ENCODE data around the gene FHIT.

The FHIT gene

GRCh38 chr3:60643831-60644230 is 607.4 kb downstream of the FHIT start:
- Histone ChIP-seq H3K9me3 (ENCODE audit: low read length) (no peaks in the 10 kb centered on the region), H3K36me3 (ENCODE audit: insufficient read depth, low read length) (no peaks in the 10 kb centered on the region), H3K9ac (ENCODE audit: low read length) (no peak overlapping the region), H3K27ac (ENCODE audit: low read depth, low read length) (no peak overlapping the region), H3K4me3 (ENCODE audit: low read depth in 1 of 2, low read length in 2 of 2) (no peak overlapping the region), H3K4me1 (ENCODE audit: insufficient read depth, low read length) (no peaks in the 10 kb centered on the region), H3K27me3 (ENCODE audit: control insufficient read depth in 1 of 2, insufficient read depth in 2 of 2, low read length in 2 of 2) (no peaks in the 10 kb centered on the region)

GRCh38 chr3:60641354-60641753 is 609.9 kb downstream of the FHIT start:
- H3K4me3 ChIP-seq (ENCODE audit: low read depth in 1 of 2, low read length in 2 of 2): no peak overlapping the region
- H3K4me1 ChIP-seq (ENCODE audit: insufficient read depth, low read length): no peaks in the 10 kb centered on the region
- no peaks in the 10 kb centered on the region for H3K9me3 ChIP-seq (ENCODE audit: low read length)
- no peak overlapping the region for H3K9ac ChIP-seq (ENCODE audit: low read length)
- H3K27ac ChIP-seq (ENCODE audit: low read depth, low read length): no peak overlapping the region
- no peaks in the 10 kb centered on the region for H3K36me3 ChIP-seq (ENCODE audit: insufficient read depth, low read length)
- H3K27me3 ChIP-seq (ENCODE audit: control insufficient read depth in 1 of 2, insufficient read depth in 2 of 2, low read length in 2 of 2): no peaks in the 10 kb centered on the region

- H3K27me3 ChIP-seq (ENCODE audit: control insufficient read depth in 1 of 2, insufficient read depth in 2 of 2, low read length in 2 of 2): no peaks in the 10 kb centered on the region
- H3K27ac ChIP-seq (ENCODE audit: low read depth, low read length): no peak overlapping the region
- H3K4me3 ChIP-seq (ENCODE audit: low read depth in 1 of 2, low read length in 2 of 2): no peak overlapping the region
- H3K4me1 ChIP-seq (ENCODE audit: insufficient read depth, low read length): no peaks in the 10 kb centered on the region
- H3K9ac ChIP-seq (ENCODE audit: low read length): no peak overlapping the region
- H3K36me3 ChIP-seq (ENCODE audit: insufficient read depth, low read length): no peaks in the 10 kb centered on the region
- no peaks in the 10 kb centered on the region for H3K9me3 ChIP-seq (ENCODE audit: low read length)
Measured at GRCh38 chr3:60636846-60637245, 614.4 kb downstream of the FHIT start.

GRCh38 chr3:60633644-60634043 is 617.6 kb downstream of the FHIT start:
- no peak overlapping the region for H3K27ac ChIP-seq (ENCODE audit: low read depth, low read length)
- H3K36me3 ChIP-seq (ENCODE audit: insufficient read depth, low read length): no peaks in the 10 kb centered on the region
- H3K9ac ChIP-seq (ENCODE audit: low read length): no peak overlapping the region
- no peaks in the 10 kb centered on the region for H3K9me3 ChIP-seq (ENCODE audit: low read length)
- H3K27me3 ChIP-seq (ENCODE audit: control insufficient read depth in 1 of 2, insufficient read depth in 2 of 2, low read length in 2 of 2): no peaks in the 10 kb centered on the region
- no peaks in the 10 kb centered on the region for H3K4me1 ChIP-seq (ENCODE audit: insufficient read depth, low read length)
- H3K4me3 ChIP-seq (ENCODE audit: low read depth in 1 of 2, low read length in 2 of 2): no peak overlapping the region

- Histone ChIP-seq H3K27ac (ENCODE audit: low read depth, low read length) (no peak overlapping the region), H3K9me3 (ENCODE audit: low read length) (no peaks in the 10 kb centered on the region), H3K4me3 (ENCODE audit: low read depth in 1 of 2, low read length in 2 of 2) (no peak overlapping the region)
Measured at GRCh38 chr3:60631509-60631908, 619.7 kb downstream of the FHIT start.

GRCh38 chr3:60630953-60631352 is 620.3 kb downstream of the FHIT start:
- no peaks in the 10 kb centered on the region for H3K27me3 ChIP-seq (ENCODE audit: control insufficient read depth in 1 of 2, insufficient read depth in 2 of 2, low read length in 2 of 2)
- H3K36me3 ChIP-seq (ENCODE audit: insufficient read depth, low read length): no peaks in the 10 kb centered on the region
- no peak overlapping the region for H3K4me3 ChIP-seq (ENCODE audit: low read depth in 1 of 2, low read length in 2 of 2)
- H3K27ac ChIP-seq (ENCODE audit: low read depth, low read length): no peak overlapping the region
- H3K9ac ChIP-seq (ENCODE audit: low read length): no peak overlapping the region
- no peaks in the 10 kb centered on the region for H3K9me3 ChIP-seq (ENCODE audit: low read length)
- no peaks in the 10 kb centered on the region for H3K4me1 ChIP-seq (ENCODE audit: insufficient read depth, low read length)

More at GRCh38 chr3:60631509-60631908, 619.7 kb downstream of the FHIT start:
- Histone ChIP-seq H3K36me3 (ENCODE audit: insufficient read depth, low read length) (no peaks in the 10 kb centered on the region), H3K9ac (ENCODE audit: low read length) (no peak overlapping the region), H3K4me1 (ENCODE audit: insufficient read depth, low read length) (no peaks in the 10 kb centered on the region), H3K27me3 (ENCODE audit: control insufficient read depth in 1 of 2, insufficient read depth in 2 of 2, low read length in 2 of 2) (no peaks in the 10 kb centered on the region)

GRCh38 chr3:60629816-60630215 is 621.4 kb downstream of the FHIT start:
- no peaks in the 10 kb centered on the region for H3K36me3 ChIP-seq (ENCODE audit: insufficient read depth, low read length)
- H3K9me3 ChIP-seq (ENCODE audit: low read length): no peaks in the 10 kb centered on the region
- no peak overlapping the region for H3K27ac ChIP-seq (ENCODE audit: low read depth, low read length)
- H3K9ac ChIP-seq (ENCODE audit: low read length): no peak overlapping the region
- no peaks in the 10 kb centered on the region for H3K4me1 ChIP-seq (ENCODE audit: insufficient read depth, low read length)
- H3K27me3 ChIP-seq (ENCODE audit: control insufficient read depth in 1 of 2, insufficient read depth in 2 of 2, low read length in 2 of 2): no peaks in the 10 kb centered on the region
- no peak overlapping the region for H3K4me3 ChIP-seq (ENCODE audit: low read depth in 1 of 2, low read length in 2 of 2)

- H3K4me3 ChIP-seq (ENCODE audit: low read depth in 1 of 2, low read length in 2 of 2): no peak overlapping the region
- H3K36me3 ChIP-seq (ENCODE audit: insufficient read depth, low read length): no peaks in the 10 kb centered on the region
- H3K4me1 ChIP-seq (ENCODE audit: insufficient read depth, low read length): no peaks in the 10 kb centered on the region
- H3K27me3 ChIP-seq (ENCODE audit: control insufficient read depth in 1 of 2, insufficient read depth in 2 of 2, low read length in 2 of 2): no peaks in the 10 kb centered on the region
- H3K27ac ChIP-seq (ENCODE audit: low read depth, low read length): no peak overlapping the region
- no peak overlapping the region for H3K9ac ChIP-seq (ENCODE audit: low read length)
- H3K9me3 ChIP-seq (ENCODE audit: low read length): no peaks in the 10 kb centered on the region
Measured at GRCh38 chr3:60622349-60622748, 628.9 kb downstream of the FHIT start.

- H3K4me3 ChIP-seq (ENCODE audit: low read depth in 1 of 2, low read length in 2 of 2): no peak overlapping the region
- H3K9me3 ChIP-seq (ENCODE audit: low read length): no peaks in the 10 kb centered on the region
- no peaks in the 10 kb centered on the region for H3K36me3 ChIP-seq (ENCODE audit: insufficient read depth, low read length)
- H3K27ac ChIP-seq (ENCODE audit: low read depth, low read length): no peak overlapping the region
- H3K9ac ChIP-seq (ENCODE audit: low read length): no peak overlapping the region
- no peaks in the 10 kb centered on the region for H3K4me1 ChIP-seq (ENCODE audit: insufficient read depth, low read length)
- H3K27me3 ChIP-seq (ENCODE audit: control insufficient read depth in 1 of 2, insufficient read depth in 2 of 2, low read length in 2 of 2): no peaks in the 10 kb centered on the region
Measured at GRCh38 chr3:60617188-60617587, 634.1 kb downstream of the FHIT start.

- no peak overlapping the region for H3K4me3 ChIP-seq (ENCODE audit: low read depth in 1 of 2, low read length in 2 of 2)
- H3K4me1 ChIP-seq (ENCODE audit: insufficient read depth, low read length): no peaks in the 10 kb centered on the region
- H3K27me3 ChIP-seq (ENCODE audit: control insufficient read depth in 1 of 2, insufficient read depth in 2 of 2, low read length in 2 of 2): no peaks in the 10 kb centered on the region
- no peak overlapping the region for H3K27ac ChIP-seq (ENCODE audit: low read depth, low read length)
- no peak overlapping the region for H3K9ac ChIP-seq (ENCODE audit: low read length)
- no peaks in the 10 kb centered on the region for H3K36me3 ChIP-seq (ENCODE audit: insufficient read depth, low read length)
- no peaks in the 10 kb centered on the region for H3K9me3 ChIP-seq (ENCODE audit: low read length)
Measured at GRCh38 chr3:60613769-60614303, 637.4 kb downstream of the FHIT start.

GRCh38 chr3:60610441-60611112 is 640.7 kb downstream of the FHIT start:
- H3K27ac ChIP-seq (ENCODE audit: low read depth, low read length): no peak overlapping the region
- H3K9me3 ChIP-seq (ENCODE audit: low read length): no peaks in the 10 kb centered on the region
- H3K36me3 ChIP-seq (ENCODE audit: insufficient read depth, low read length): no peaks in the 10 kb centered on the region
- H3K27me3 ChIP-seq (ENCODE audit: control insufficient read depth in 1 of 2, insufficient read depth in 2 of 2, low read length in 2 of 2): no peaks in the 10 kb centered on the region
- no peaks in the 10 kb centered on the region for H3K4me1 ChIP-seq (ENCODE audit: insufficient read depth, low read length)
- H3K9ac ChIP-seq (ENCODE audit: low read length): no peak overlapping the region
- no peak overlapping the region for H3K4me3 ChIP-seq (ENCODE audit: low read depth in 1 of 2, low read length in 2 of 2)

GRCh38 chr3:60609446-60609845 is 641.8 kb downstream of the FHIT start:
- no peaks in the 10 kb centered on the region for H3K4me1 ChIP-seq (ENCODE audit: insufficient read depth, low read length)
- H3K4me3 ChIP-seq (ENCODE audit: low read depth in 1 of 2, low read length in 2 of 2): no peak overlapping the region
- H3K27ac ChIP-seq (ENCODE audit: low read depth, low read length): no peak overlapping the region
- H3K9ac ChIP-seq (ENCODE audit: low read length): no peak overlapping the region
- H3K9me3 ChIP-seq (ENCODE audit: low read length): no peaks in the 10 kb centered on the region
- no peaks in the 10 kb centered on the region for H3K27me3 ChIP-seq (ENCODE audit: control insufficient read depth in 1 of 2, insufficient read depth in 2 of 2, low read length in 2 of 2)
- no peaks in the 10 kb centered on the region for H3K36me3 ChIP-seq (ENCODE audit: insufficient read depth, low read length)
